Right lung (tissue), 5 donors: ENCODE results near the gene INPP4A. TPM values are rescaled to one million over a fixed set of nuclear protein-coding genes. Genes with fewer than 3 reads are reported as not detected.

ENCODE experiments used
- DNase-seq, 2 donors: peaks; one replicate each; pipeline ENCODE4 v3.0.0-alpha.2; 2013
- polyA plus RNA-seq, 5 donors: library from polyadenylated mRNA; unstranded; fragments of 120-200 nt; gene quantifications; one replicate each; pipeline versions ENCODE4 v1.2.1 to v1.2.3, GENCODE V29; 2013; ENCODE audit warnings: inconsistent platforms in 1 of 5, low replicate concordance in 1 of 5; ENCODE audit not compliant: insufficient read length in 5 of 5, insufficient read depth in 1 of 5

The INPP4A gene
- polyA plus RNA-seq, 5 donors, result 12.6 to 24.5 (median 21.5) TPM

- no peak for DNase-seq
Observed at GRCh38 chr2:98539056-98539735, 94.5 kb downstream of the INPP4A start.

- no peak for DNase-seq
Observed at GRCh38 chr2:98540536-98540935, 95.9 kb downstream of the INPP4A start.

GRCh38 chr2:98541489-98541888 is 96.8 kb downstream of the INPP4A start:
- DNase-seq, result no peak

- DNase-seq, result no peak
Observed at GRCh38 chr2:98541906-98542305, 97.2 kb downstream of the INPP4A start.

- no peak for DNase-seq
Observed at GRCh38 chr2:98543214-98543613, 98.6 kb downstream of the INPP4A start.

GRCh38 chr2:98543842-98544241 is 99.2 kb downstream of the INPP4A start:
- no peak for DNase-seq

GRCh38 chr2:98545591-98545990 is 100.9 kb downstream of the INPP4A start:
- DNase-seq, result no peak

GRCh38 chr2:98546186-98546585 is 101.5 kb downstream of the INPP4A start:
- no peak for DNase-seq

- no peak for DNase-seq
Observed at GRCh38 chr2:98547092-98547790, 102.6 kb downstream of the INPP4A start.

GRCh38 chr2:98548920-98549818 is 104.5 kb downstream of the INPP4A start:
- no peak for DNase-seq

GRCh38 chr2:98550165-98550564 is 105.5 kb downstream of the INPP4A start:
- no peak for DNase-seq

GRCh38 chr2:98551316-98551715 is 106.7 kb downstream of the INPP4A start:
- no peak for DNase-seq

GRCh38 chr2:98552499-98553179 is 108.0 kb downstream of the INPP4A start:
- no peak for DNase-seq

GRCh38 chr2:98554116-98554861 is 109.6 kb downstream of the INPP4A start:
- no peak for DNase-seq

- no peak for DNase-seq
Observed at GRCh38 chr2:98555696-98556095, 111.0 kb downstream of the INPP4A start.

- no peak for DNase-seq
Observed at GRCh38 chr2:98556344-98557033, 111.8 kb downstream of the INPP4A start.

- DNase-seq, result no peak
Observed at GRCh38 chr2:98558852-98559530, 114.3 kb downstream of the INPP4A start.

- no peak for DNase-seq
Observed at GRCh38 chr2:98559581-98559980, 114.9 kb downstream of the INPP4A start.

GRCh38 chr2:98560256-98560771 is 115.7 kb downstream of the INPP4A start:
- no peak for DNase-seq

- no peak for DNase-seq
Observed at GRCh38 chr2:98561018-98561417, 116.4 kb downstream of the INPP4A start.
